GM19240 (cell line): ENCODE results near the gene TPCN2.
A peak's percentile ranks its signal among the peaks of the same experiment; 100 is the strongest.

Source experiments
- DNase-seq: peaks from one replicate; pipeline ENCODE4 v3.0.0; 2011; ENCODE audit warnings: low spot score; ENCODE audit not compliant: insufficient read length

TPCN2 gene

GRCh38 chr11:69163842-69164241, 115.1 kb downstream of the TPCN2 start:
- no peak for DNase-seq

- DNase-seq, result no peak
These were observed 116.1 kb downstream of the TPCN2 start for GRCh38 chr11:69164824-69165223.

GRCh38 chr11:69165775-69166174, 117.0 kb downstream of the TPCN2 start:
- no peak for DNase-seq

GRCh38 chr11:69166218-69167115, 117.7 kb downstream of the TPCN2 start:
- DNase-seq, result peak; percentile 85

- DNase-seq, result no peak
These were observed 118.6 kb downstream of the TPCN2 start for GRCh38 chr11:69167130-69167915.

- DNase-seq, result no peak
These were observed 119.4 kb downstream of the TPCN2 start for GRCh38 chr11:69167916-69168691.

GRCh38 chr11:69169479-69169878, 120.7 kb downstream of the TPCN2 start:
- DNase-seq, result no peak

- no peak for DNase-seq
These were observed 122.0 kb downstream of the TPCN2 start for GRCh38 chr11:69170704-69171103.

- DNase-seq, result no peak
These were observed 122.9 kb downstream of the TPCN2 start for GRCh38 chr11:69171476-69172240.

- DNase-seq, result no peak
These were observed 123.9 kb downstream of the TPCN2 start for GRCh38 chr11:69172674-69173073.

- DNase-seq, result no peak
These were observed 124.6 kb downstream of the TPCN2 start for GRCh38 chr11:69173331-69173730.

- DNase-seq, result no peak
These were observed 125.3 kb downstream of the TPCN2 start for GRCh38 chr11:69173925-69174581.

GRCh38 chr11:69174841-69175240, 126.1 kb downstream of the TPCN2 start:
- DNase-seq, result no peak

GRCh38 chr11:69178819-69179482, 130.2 kb downstream of the TPCN2 start:
- DNase-seq, result no peak

- DNase-seq, result no peak
These were observed 131.5 kb downstream of the TPCN2 start for GRCh38 chr11:69180226-69180625.

- no peak for DNase-seq
These were observed 132.0 kb downstream of the TPCN2 start for GRCh38 chr11:69180726-69181125.

- DNase-seq, result peak; percentile 13
These were observed 134.9 kb downstream of the TPCN2 start for GRCh38 chr11:69183613-69184012.
